K562 (cell line): ENCODE results near the gene CNGA1.
A peak's percentile ranks its signal among the peaks of the same experiment; 100 is the strongest.

Source experiments
- CAMTA2 ChIP-seq: fragments of 250-450 bp; sonication (Bioruptor Pico); conservative IDR thresholded peaks from 2 replicates; pipeline ENCODE4 v1.5.1; 2022
- ELF4 ChIP-seq: fragments of 450-650 bp; formaldehyde crosslinking; IDR thresholded peaks from 2 replicates; pipeline ENCODE4 v1.4.0; 2022; ENCODE audit warnings: missing genetic modification characterization
- JUNB ChIP-seq: fragments of 450-650 bp; formaldehyde crosslinking; conservative IDR thresholded peaks from 2 replicates; pipeline ENCODE4 v1.4.0; 2020; ENCODE audit warnings: mild to moderate bottlenecking
- RHOXF2B ChIP-seq: fragments of 250-450 bp; sonication (Bioruptor Pico); conservative IDR thresholded peaks from 2 replicates; pipeline ENCODE4 v1.5.1; 2021
- SMARCA5 ChIP-seq: fragments of 450-650 bp; IDR thresholded peaks from 2 replicates; pipeline ENCODE4 v1.6.1; 2016
- SNRNP70 ChIP-seq: fragments of 200-400 bp; formaldehyde crosslinking; optimal IDR thresholded peaks from 2 replicates; pipeline ENCODE3; 2017; ENCODE audit warnings: low read depth, low read length
- SPI1 ChIP-seq: IDR thresholded peaks from 2 replicates; pipeline ENCODE4 v1.6.1; 2011; ENCODE audit warnings: low read depth, low read length, control low read depth, borderline replicate concordance
- ZFP36 ChIP-seq: fragments of 150-350 bp; IDR thresholded peaks from 2 replicates; pipeline ENCODE4 v1.6.1; 2018; ENCODE audit warnings: low read length, low read depth; ENCODE audit not compliant: partially characterized antibody
- ZKSCAN1 ChIP-seq: fragments of 150-350 bp; IDR thresholded peaks from 2 replicates; pipeline ENCODE4 v1.6.1; 2016; ENCODE audit warnings: low read depth, low read length
- ZNF24 ChIP-seq: fragments of 450-650 bp; IDR thresholded peaks from 2 replicates; pipeline ENCODE4 v1.6.1; 2016
- TF ChIP-seq, protein P1 (sequence below), 3 experiments: IDR thresholded peaks in 2 of 3; conservative IDR thresholded peaks in 1 of 3; 2 replicates each; pipeline ENCODE4 v1.5.1; 2011 to 2012; ENCODE audit warnings: low read length in 3 of 3, mild to moderate bottlenecking in 3 of 3, control low read depth in 2 of 3, improper control_type of control experiment in 1 of 3, inconsistent platforms in 1 of 3, low read depth in 1 of 3, mixed read lengths in 1 of 3, moderate library complexity in 1 of 3; ENCODE audit not compliant: insufficient read depth in 2 of 3
- TF ChIP-seq, protein P2 (sequence below): sonication (generic); formaldehyde crosslinking; IDR thresholded peaks from 2 replicates; pipeline ENCODE4 v1.5.0; 2020; ENCODE audit warnings: missing genetic modification reagents

DNA sequence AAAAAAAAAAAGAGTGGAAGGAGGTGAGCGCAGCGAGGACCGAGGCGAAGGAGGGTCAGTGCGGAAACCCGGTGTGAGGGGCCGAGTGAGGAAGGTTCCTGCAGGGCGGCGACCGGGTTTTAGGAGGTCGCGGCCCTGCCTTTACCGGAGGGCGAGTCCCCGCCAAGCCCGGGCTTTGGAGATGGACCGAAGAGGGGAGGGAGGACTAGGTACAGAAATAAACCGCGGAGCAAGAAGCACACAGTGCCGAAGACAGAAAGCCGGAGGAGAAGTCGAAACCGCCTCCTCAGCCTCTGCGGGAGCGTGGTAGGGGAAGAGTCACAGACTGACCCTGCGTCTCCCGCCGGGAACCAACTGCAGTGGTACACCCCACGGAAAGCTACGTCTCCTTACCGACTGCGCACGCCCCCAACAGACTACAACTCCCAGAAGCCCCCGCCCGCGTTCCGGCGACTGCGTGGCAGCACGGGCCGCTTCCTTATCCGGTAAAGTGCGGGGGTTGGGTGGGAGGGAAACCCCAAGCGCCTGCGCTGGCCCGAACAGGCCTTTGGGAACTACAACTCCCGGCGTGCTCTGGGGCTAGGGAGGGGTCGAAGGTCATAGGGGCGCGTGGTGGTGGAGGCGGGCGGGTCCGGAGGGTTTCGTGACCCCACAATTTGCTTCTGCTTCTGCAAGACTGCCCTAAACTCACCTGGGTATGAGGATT is 102.1 kb downstream of the CNGA1 start, which contains the start of gene NFXL1:
- TF ChIP-seq, protein P1, sequence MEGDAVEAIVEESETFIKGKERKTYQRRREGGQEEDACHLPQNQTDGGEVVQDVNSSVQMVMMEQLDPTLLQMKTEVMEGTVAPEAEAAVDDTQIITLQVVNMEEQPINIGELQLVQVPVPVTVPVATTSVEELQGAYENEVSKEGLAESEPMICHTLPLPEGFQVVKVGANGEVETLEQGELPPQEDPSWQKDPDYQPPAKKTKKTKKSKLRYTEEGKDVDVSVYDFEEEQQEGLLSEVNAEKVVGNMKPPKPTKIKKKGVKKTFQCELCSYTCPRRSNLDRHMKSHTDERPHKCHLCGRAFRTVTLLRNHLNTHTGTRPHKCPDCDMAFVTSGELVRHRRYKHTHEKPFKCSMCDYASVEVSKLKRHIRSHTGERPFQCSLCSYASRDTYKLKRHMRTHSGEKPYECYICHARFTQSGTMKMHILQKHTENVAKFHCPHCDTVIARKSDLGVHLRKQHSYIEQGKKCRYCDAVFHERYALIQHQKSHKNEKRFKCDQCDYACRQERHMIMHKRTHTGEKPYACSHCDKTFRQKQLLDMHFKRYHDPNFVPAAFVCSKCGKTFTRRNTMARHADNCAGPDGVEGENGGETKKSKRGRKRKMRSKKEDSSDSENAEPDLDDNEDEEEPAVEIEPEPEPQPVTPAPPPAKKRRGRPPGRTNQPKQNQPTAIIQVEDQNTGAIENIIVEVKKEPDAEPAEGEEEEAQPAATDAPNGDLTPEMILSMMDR (IDR thresholded peaks at IDR 0.05 in 2 of 3, conservative IDR thresholded peaks at IDR 0.05 in 1 of 3; ENCODE audit: insufficient read depth in 2 of 3, low read depth in 1 of 3, low read length in 3 of 3): no peak
- TF ChIP-seq ZKSCAN1 (0 out of 2 replicates have a peak, but pooled peaks have one; percentile 9), JUNB (no peak), SPI1 (no peak), CAMTA2 (CRISPR knock-in tag) (no peak), ZFP36 (no peak), ZNF24 (peak; percentile 16; the same call in 1 of the 2 replicates), ELF4 (CRISPR knock-in tag) (no peak), SNRNP70 (no peak), RHOXF2B (CRISPR knock-in tag) (no peak), SMARCA5 (no peak)
- TF ChIP-seq, protein P2, sequence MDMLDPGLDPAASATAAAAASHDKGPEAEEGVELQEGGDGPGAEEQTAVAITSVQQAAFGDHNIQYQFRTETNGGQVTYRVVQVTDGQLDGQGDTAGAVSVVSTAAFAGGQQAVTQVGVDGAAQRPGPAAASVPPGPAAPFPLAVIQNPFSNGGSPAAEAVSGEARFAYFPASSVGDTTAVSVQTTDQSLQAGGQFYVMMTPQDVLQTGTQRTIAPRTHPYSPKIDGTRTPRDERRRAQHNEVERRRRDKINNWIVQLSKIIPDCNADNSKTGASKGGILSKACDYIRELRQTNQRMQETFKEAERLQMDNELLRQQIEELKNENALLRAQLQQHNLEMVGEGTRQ (CRISPR knock-in tag): peak; percentile 62
